ENCODE results near the gene POFUT2.
"Not testable (repeated sequence)": the region's sequence is repeated elsewhere in the genome, so short reads cannot be mapped to it uniquely, and the experiment has no call there.

POFUT2 gene

GRCh38 chr21:45326169-45326851 is 38.6 kb upstream of the POFUT2 start:
- DNase-seq, result no peak

- DNase-seq, result no peak
Observed at GRCh38 chr21:45325206-45326168, 37.8 kb upstream of the POFUT2 start.

GRCh38 chr21:45324489-45325205 is 37.0 kb upstream of the POFUT2 start:
- DNase-seq, result no peak

- DNase-seq, result no peak
Observed at GRCh38 chr21:45323487-45324311, 36.0 kb upstream of the POFUT2 start.

GRCh38 chr21:45322960-45323461 is 35.3 kb upstream of the POFUT2 start:
- DNase-seq, result no peak

DNA sequence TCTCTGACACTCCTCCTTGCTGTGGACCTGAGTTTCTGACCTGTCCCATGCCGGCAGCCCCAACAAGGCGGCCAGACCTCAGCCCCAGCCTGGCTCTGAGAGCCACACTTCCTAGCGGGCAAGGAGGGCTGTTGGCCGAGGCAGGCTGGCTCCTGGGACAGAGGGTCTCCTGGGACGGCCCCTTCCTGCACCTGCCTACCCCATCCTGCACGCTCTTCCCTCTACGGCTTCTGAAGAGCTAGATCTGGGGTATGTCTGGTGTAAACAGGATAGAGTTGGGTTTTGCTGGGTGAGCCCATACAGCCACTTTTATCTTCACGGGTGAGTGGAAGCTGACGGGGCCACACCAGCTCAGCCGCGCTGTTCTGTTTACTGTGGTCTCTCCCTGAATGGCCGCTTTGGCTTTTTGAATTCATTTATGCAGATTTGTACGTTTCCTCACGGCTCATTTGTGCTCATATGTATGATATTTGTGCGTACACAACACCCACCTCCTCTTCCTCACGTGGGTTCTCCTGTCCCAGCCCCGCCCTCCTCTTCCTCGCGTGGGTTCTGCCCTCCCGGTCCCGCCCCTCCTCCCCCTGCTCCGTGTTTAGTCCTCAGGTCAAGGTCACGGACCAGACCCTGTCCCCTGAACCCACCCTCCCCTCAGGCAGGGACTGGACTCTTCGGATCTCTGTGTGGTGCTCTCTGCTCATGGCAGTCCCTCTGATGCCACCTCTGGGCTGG is 34.7 kb upstream of the POFUT2 start:
- no peak for DNase-seq

GRCh38 chr21:45320261-45321025 is 32.7 kb upstream of the POFUT2 start:
- no peak for DNase-seq

DNA sequence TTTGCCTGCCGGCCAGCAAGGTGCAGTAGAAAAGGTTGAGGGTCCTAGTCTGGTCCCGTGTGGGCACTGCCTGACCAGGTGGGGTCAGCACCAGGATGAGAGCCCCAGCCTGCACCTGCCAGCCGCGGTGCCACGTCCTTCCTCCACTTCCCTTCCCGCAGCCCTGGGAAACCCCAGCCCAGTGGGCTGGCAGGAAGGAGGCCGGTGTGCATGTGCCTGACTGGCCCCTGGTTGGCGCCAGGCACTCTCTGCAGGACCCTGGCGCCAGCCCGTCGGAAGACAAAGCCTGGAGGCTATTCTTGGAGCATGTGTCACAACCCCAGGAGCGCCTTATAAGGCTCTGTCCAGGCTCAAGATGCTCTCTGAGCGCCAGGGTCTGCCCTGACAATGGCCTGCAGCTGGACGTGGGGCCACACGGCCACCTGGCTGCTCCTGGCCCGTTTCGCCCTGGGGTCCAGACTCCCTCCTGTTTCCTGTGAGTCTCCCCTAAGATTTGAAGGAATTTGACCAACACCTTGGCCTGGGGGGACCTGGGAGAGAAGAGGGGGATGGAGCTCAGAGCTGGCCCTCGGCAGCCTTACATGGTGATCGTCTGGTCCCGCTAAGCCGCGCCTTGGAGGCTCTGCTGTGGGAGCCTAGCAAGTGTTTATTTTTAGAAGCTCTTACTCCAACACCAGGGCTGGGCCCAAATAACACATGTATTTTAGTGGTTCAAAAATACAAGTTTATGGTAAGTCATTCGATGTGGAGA is 31.9 kb upstream of the POFUT2 start:
- DNase-seq, result no peak

DNA sequence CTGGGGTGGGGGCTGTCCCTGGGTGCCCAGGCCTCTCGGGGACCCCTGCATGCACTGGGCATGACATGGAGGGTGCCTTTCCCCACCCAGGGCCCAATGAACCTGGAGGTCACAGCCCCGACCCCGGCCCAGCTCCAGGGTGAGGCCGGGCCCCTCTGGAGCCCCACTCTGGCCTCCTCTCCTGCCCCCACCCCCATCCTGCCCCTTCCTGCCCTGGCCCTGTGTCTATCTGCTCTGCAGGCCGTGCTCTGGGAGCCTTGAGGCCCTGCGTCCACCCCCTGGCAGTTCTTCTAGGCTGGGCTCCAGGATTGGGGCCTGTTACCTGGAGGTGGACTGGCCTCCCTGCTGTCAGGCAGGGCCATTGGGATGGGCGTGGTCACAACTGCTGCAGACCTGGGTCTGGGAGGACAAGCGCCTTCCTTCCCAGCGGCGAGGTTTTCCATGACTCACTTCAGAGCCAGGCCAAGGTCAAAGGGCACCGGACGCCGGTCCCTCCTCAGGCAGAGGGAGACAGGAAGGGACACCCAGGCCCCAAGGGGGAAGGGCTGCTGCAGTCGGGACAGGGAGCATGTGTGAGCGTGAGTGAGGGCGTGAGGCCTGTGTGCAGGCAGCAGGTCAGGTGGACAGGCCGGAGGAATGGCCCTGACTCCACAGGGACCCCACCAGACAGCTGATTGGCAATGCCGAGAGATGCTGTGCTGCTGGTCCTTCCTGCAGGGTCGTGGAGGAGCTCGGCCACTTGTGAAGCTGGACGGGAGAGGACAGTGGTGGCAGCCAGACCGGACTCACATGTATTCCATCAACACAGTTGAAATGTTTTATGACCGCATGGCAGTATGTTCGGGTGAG is 31.1 kb upstream of the POFUT2 start:
- DNase-seq, result no peak

GRCh38 chr21:45318146-45318555 is 30.5 kb upstream of the POFUT2 start:
- DNase-seq, result no peak

GRCh38 chr21:45317398-45318145 is 29.9 kb upstream of the POFUT2 start:
- no peak for DNase-seq

DNA sequence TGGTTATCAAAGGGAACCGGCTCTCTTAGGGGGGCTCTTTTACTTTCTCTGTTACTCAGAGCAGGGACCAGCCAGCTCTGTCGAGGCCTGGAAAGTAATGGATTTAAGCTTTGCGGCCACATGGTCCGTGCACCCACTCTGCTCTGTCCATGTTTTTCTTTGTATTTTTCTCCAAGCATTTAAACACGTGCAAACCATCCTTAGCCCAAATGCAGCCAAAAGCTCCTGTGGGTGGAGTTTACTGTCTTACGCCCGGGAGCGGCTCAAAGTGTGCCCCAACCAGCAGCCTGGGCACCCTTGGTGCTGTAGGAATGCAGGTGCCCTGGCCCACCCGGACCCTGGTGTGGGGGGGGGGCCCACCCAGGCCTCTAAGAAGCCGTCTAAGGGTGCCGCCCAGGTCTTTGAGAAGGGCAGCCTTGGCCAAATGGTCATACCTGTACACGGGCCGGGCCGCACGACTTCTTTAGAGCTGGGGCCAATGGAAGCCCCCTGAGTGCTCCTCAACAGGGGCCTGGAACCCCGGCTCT is 29.2 kb upstream of the POFUT2 start:
- DNase-seq, result no peak

DNA sequence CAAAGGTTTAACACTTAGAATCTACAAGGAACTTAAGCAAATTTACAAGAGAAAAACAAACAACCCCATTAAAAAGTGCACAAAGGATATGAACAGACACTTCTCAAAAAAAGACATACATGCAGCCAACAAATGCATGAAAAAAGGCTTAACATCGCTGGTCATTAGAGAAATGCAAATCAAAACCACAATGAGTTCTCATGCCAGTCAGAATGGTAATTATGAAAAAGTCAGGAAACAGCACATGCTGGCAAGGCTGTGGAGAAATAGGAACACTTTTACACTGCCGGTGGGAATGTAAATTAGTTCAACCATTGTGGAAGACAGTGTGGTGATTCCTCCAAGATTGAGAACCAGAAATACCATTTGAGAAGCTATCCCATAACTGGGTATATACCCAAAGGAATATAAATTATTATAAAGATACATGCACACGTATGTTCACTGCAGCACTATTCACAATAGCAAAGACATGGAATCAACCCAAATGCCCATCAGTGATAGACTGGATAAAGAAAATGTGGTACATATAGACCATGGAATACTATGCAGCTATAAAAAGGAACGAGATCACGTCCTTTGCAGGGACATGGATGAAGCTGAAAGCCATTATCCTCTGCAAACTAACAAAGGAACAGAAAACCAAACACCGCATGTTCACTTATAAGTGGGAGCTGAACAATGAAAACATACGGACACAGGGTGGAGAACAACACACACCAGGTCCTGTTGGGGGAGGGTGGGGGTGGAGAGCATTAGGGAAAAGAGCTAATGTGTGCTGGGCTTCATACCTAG is 28.2 kb upstream of the POFUT2 start:
- not testable (repeated sequence) for DNase-seq

- DNase-seq, result no peak
Observed at GRCh38 chr21:45313682-45314081, 26.0 kb upstream of the POFUT2 start.

GRCh38 chr21:45313015-45313414 is 25.3 kb upstream of the POFUT2 start:
- no peak for DNase-seq

GRCh38 chr21:45312296-45312695 is 24.6 kb upstream of the POFUT2 start:
- no peak for DNase-seq

GRCh38 chr21:45310459-45310858 is 22.8 kb upstream of the POFUT2 start:
- DNase-seq, result no peak

Data from activated gamma-delta T cell (primary cell).